WTC11 (cell line): ENCODE measurements around the gene URM1. TPM values are rescaled to one million over a fixed set of nuclear protein-coding genes. Genes with fewer than 3 reads are reported as not detected.

Experiments used
- ATAC-seq: fragments of 200-7000 bp; cut with Tn5 transposase; 2 replicates; pipeline ENCODE4 v1.10.0; 2021; ENCODE audit warnings: mild to moderate bottlenecking, moderate library complexity
- CTCF ChIA-PET: fragments of 300-600 bp; sonication (Branson Sonifier 250); formaldehyde crosslinking; loops from one replicate; lab custom pipeline; 2021; ENCODE audit warnings: antibody characterized with exemption; lab: Charles Lee
- POLR2A ChIA-PET: fragments of 350-600 bp; sonication (Branson Sonifier 250); formaldehyde crosslinking; loops from one replicate; lab custom pipeline; 2021; ENCODE audit warnings: antibody characterized with exemption; lab: Charles Lee
- DNase-seq: peaks from one replicate; pipeline ENCODE4 v3.0.0; 2021; ENCODE audit warnings: low spot score
- H3K27ac Mint-ChIP-seq: 2 replicates; pipeline ENCODE4 v1.8.0; 2021; ENCODE audit warnings: mixed read lengths
- H3K27me3 Mint-ChIP-seq: 2 replicates; pipeline ENCODE4 v1.8.0; 2021; ENCODE audit warnings: low read depth, mild to moderate bottlenecking, moderate library complexity, mixed read lengths
- H3K36me3 Mint-ChIP-seq: 2 replicates; pipeline ENCODE4 v1.8.0; 2021; ENCODE audit warnings: mixed read lengths
- H3K4me1 Mint-ChIP-seq: 2 replicates; pipeline ENCODE4 v1.8.0; 2022; ENCODE audit warnings: mixed read lengths
- H3K4me3 Mint-ChIP-seq: 2 replicates; pipeline ENCODE4 v1.8.0; 2021; ENCODE audit warnings: mild to moderate bottlenecking, moderate library complexity, mixed read lengths
- H3K9me3 Mint-ChIP-seq: 2 replicates; pipeline ENCODE4 v1.8.0; 2021; ENCODE audit warnings: mixed read lengths
- ATF1 ChIP-seq: sonication (generic); formaldehyde crosslinking; IDR thresholded peaks from 2 replicates; pipeline ENCODE4 v1.8.1; 2023; ENCODE audit warnings: mild to moderate bottlenecking, moderate library complexity, missing genetic modification reagents
- ELF4 ChIP-seq: sonication (generic); formaldehyde crosslinking; IDR thresholded peaks from 2 replicates; pipeline ENCODE4 v1.8.1; 2022; ENCODE audit warnings: low read depth, mild to moderate bottlenecking, moderate library complexity, missing genetic modification reagents
- EMX1 ChIP-seq: fragments of 250-450 bp; sonication (Bioruptor Pico); IDR thresholded peaks from 2 replicates; pipeline ENCODE4 v1.8.0; 2021; ENCODE audit warnings: mild to moderate bottlenecking
- ETV6 ChIP-seq: sonication (generic); formaldehyde crosslinking; IDR thresholded peaks from 2 replicates; pipeline ENCODE4 v1.8.1; 2022; ENCODE audit warnings: mild to moderate bottlenecking, missing genetic modification reagents
- FOXK1 ChIP-seq: sonication (generic); formaldehyde crosslinking; IDR thresholded peaks from 2 replicates; pipeline ENCODE4 v1.8.0; 2022; ENCODE audit warnings: mild to moderate bottlenecking, moderate library complexity, missing genetic modification reagents
- GRHL2 ChIP-seq: fragments of 250-450 bp; sonication (Bioruptor Pico); IDR thresholded peaks from 2 replicates; pipeline ENCODE4 v1.8.0; 2022; ENCODE audit warnings: mild to moderate bottlenecking, moderate library complexity; ENCODE audit not compliant: insufficient replicate concordance, severe bottlenecking
- JAZF1 ChIP-seq: fragments of 250-450 bp; sonication (Bioruptor Pico); IDR thresholded peaks from 2 replicates; pipeline ENCODE4 v1.9.0; 2021; ENCODE audit warnings: moderate library complexity, mild to moderate bottlenecking, inconsistent platforms
- NR3C1 ChIP-seq: sonication (generic); formaldehyde crosslinking; conservative IDR thresholded peaks from 2 replicates; pipeline ENCODE4 v1.8.1; 2023; ENCODE audit warnings: low read depth, mild to moderate bottlenecking, missing genetic modification reagents
- RELA ChIP-seq: sonication (generic); formaldehyde crosslinking; IDR thresholded peaks from 2 replicates; pipeline ENCODE4 v1.8.1; 2022; ENCODE audit warnings: missing genetic modification reagents, mild to moderate bottlenecking, borderline replicate concordance
- TP53 ChIP-seq: sonication (generic); formaldehyde crosslinking; IDR thresholded peaks from 2 replicates; pipeline ENCODE4 v1.8.1; 2023; ENCODE audit warnings: mild to moderate bottlenecking, missing genetic modification reagents
- ZNF232 ChIP-seq: sonication (generic); formaldehyde crosslinking; IDR thresholded peaks from 2 replicates; pipeline ENCODE4 v1.8.0; 2022; ENCODE audit warnings: mild to moderate bottlenecking, missing genetic modification reagents
- ZNF423 ChIP-seq: fragments of 250-450 bp; sonication (Bioruptor Pico); IDR thresholded peaks from 2 replicates; pipeline ENCODE4 v2.1.2; 2022; ENCODE audit warnings: mild to moderate bottlenecking, moderate library complexity
- ZNF671 ChIP-seq: fragments of 250-450 bp; sonication (Bioruptor Pico); IDR thresholded peaks from 2 replicates; pipeline ENCODE4 v1.8.0; 2021; ENCODE audit warnings: mild to moderate bottlenecking
- total RNA-seq: library from RNA; stranded (reverse); gene quantifications from 3 replicates; pipeline ENCODE4 v1.2.3, GENCODE V29; 2021
- TF ChIP-seq, protein P1 (sequence below): fragments of 250-450 bp; sonication (Bioruptor Pico); IDR thresholded peaks from 2 replicates; pipeline ENCODE4 v1.9.0; 2021; ENCODE audit warnings: mild to moderate bottlenecking
- TF ChIP-seq, protein P2 (sequence below): sonication (generic); formaldehyde crosslinking; IDR thresholded peaks from 2 replicates; pipeline ENCODE4 v1.8.1; 2023; ENCODE audit warnings: mild to moderate bottlenecking, missing genetic modification reagents
- TF ChIP-seq, protein P3 (sequence below): sonication (generic); formaldehyde crosslinking; IDR thresholded peaks from 2 replicates; pipeline ENCODE4 v1.8.1; 2022; ENCODE audit warnings: low read depth, mild to moderate bottlenecking, moderate library complexity, missing genetic modification reagents, borderline replicate concordance
- TF ChIP-seq, protein P4 (sequence below): sonication (generic); formaldehyde crosslinking; conservative IDR thresholded peaks from 2 replicates; pipeline ENCODE4 v1.8.1; 2022; ENCODE audit warnings: mild to moderate bottlenecking, missing genetic modification reagents
- TF ChIP-seq, protein P5 (sequence below): fragments of 250-450 bp; sonication (Bioruptor Pico); conservative IDR thresholded peaks from 2 replicates; pipeline ENCODE4 v1.9.0; 2021; ENCODE audit warnings: mild to moderate bottlenecking
- TF ChIP-seq, protein P6 (sequence below): sonication (generic); formaldehyde crosslinking; conservative IDR thresholded peaks from 2 replicates; pipeline ENCODE4 v1.8.1; 2023; ENCODE audit warnings: mild to moderate bottlenecking, low read depth, missing genetic modification reagents, moderate library complexity
- TF ChIP-seq, protein P7 (sequence below): sonication (generic); formaldehyde crosslinking; IDR thresholded peaks from 2 replicates; pipeline ENCODE4 v1.8.1; 2022; ENCODE audit warnings: low read depth, missing genetic modification reagents, borderline replicate concordance

URM1 gene
- total RNA-seq, 1 experiment from 2014 or later: 67.9 TPM

DNA sequence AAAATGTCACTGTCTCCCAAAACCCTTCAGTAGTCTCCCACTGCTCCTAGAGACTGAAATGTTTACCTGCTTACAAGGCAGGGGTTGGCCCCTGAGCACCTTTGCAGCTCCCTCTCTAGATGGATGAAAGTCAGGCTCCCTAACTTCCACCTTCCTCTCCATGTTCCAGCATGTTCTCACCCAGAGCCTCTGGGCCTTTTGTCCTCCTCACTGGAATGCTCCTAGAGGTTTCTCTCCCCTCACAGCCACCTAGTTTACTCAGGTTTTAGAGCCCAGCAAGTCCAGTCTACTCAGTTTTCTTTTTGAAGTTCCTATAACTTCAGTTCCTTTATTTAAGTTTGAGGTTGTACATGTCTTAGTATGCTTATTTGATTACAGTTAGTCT lies 815 bp upstream of the URM1 start:
- no peak for DNase-seq
- Mint-ChIP-seq H3K36me3 (no peaks in the 10 kb centered on the region), H3K27ac (peak overlapping the region; percentile 80), H3K27me3 (peaks cover 42% of the 10 kb centered on the region)
- TF ChIP-seq, protein P1, sequence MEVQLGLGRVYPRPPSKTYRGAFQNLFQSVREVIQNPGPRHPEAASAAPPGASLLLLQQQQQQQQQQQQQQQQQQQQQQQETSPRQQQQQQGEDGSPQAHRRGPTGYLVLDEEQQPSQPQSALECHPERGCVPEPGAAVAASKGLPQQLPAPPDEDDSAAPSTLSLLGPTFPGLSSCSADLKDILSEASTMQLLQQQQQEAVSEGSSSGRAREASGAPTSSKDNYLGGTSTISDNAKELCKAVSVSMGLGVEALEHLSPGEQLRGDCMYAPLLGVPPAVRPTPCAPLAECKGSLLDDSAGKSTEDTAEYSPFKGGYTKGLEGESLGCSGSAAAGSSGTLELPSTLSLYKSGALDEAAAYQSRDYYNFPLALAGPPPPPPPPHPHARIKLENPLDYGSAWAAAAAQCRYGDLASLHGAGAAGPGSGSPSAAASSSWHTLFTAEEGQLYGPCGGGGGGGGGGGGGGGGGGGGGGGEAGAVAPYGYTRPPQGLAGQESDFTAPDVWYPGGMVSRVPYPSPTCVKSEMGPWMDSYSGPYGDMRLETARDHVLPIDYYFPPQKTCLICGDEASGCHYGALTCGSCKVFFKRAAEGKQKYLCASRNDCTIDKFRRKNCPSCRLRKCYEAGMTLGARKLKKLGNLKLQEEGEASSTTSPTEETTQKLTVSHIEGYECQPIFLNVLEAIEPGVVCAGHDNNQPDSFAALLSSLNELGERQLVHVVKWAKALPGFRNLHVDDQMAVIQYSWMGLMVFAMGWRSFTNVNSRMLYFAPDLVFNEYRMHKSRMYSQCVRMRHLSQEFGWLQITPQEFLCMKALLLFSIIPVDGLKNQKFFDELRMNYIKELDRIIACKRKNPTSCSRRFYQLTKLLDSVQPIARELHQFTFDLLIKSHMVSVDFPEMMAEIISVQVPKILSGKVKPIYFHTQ (CRISPR knock-in tag): no peak
- TF ChIP-seq ZNF423 (CRISPR knock-in tag): no peak
- TF ChIP-seq, protein P2, sequence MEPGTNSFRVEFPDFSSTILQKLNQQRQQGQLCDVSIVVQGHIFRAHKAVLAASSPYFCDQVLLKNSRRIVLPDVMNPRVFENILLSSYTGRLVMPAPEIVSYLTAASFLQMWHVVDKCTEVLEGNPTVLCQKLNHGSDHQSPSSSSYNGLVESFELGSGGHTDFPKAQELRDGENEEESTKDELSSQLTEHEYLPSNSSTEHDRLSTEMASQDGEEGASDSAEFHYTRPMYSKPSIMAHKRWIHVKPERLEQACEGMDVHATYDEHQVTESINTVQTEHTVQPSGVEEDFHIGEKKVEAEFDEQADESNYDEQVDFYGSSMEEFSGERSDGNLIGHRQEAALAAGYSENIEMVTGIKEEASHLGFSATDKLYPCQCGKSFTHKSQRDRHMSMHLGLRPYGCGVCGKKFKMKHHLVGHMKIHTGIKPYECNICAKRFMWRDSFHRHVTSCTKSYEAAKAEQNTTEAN (CRISPR knock-in tag): no peak
- TF ChIP-seq, protein P3, sequence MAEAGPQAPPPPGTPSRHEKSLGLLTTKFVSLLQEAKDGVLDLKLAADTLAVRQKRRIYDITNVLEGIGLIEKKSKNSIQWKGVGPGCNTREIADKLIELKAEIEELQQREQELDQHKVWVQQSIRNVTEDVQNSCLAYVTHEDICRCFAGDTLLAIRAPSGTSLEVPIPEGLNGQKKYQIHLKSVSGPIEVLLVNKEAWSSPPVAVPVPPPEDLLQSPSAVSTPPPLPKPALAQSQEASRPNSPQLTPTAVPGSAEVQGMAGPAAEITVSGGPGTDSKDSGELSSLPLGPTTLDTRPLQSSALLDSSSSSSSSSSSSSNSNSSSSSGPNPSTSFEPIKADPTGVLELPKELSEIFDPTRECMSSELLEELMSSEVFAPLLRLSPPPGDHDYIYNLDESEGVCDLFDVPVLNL (CRISPR knock-in tag): no peak
- TF ChIP-seq ETV6 (CRISPR knock-in tag): no peak
- no peak for TF ChIP-seq GRHL2 (CRISPR knock-in tag)
- TF ChIP-seq ELF4 (CRISPR knock-in tag): no peak
- no peak for TF ChIP-seq TP53
- TF ChIP-seq JAZF1: no peak
- TF ChIP-seq RELA (CRISPR knock-in tag): no peak
- TF ChIP-seq ZNF671 (CRISPR knock-in tag): no peak
- TF ChIP-seq, protein P4, sequence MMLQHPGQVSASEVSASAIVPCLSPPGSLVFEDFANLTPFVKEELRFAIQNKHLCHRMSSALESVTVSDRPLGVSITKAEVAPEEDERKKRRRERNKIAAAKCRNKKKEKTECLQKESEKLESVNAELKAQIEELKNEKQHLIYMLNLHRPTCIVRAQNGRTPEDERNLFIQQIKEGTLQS (CRISPR knock-in tag): no peak
- no peak for TF ChIP-seq ATF1 (CRISPR knock-in tag)
- no peak for TF ChIP-seq EMX1 (CRISPR knock-in tag)
- TF ChIP-seq, protein P5, sequence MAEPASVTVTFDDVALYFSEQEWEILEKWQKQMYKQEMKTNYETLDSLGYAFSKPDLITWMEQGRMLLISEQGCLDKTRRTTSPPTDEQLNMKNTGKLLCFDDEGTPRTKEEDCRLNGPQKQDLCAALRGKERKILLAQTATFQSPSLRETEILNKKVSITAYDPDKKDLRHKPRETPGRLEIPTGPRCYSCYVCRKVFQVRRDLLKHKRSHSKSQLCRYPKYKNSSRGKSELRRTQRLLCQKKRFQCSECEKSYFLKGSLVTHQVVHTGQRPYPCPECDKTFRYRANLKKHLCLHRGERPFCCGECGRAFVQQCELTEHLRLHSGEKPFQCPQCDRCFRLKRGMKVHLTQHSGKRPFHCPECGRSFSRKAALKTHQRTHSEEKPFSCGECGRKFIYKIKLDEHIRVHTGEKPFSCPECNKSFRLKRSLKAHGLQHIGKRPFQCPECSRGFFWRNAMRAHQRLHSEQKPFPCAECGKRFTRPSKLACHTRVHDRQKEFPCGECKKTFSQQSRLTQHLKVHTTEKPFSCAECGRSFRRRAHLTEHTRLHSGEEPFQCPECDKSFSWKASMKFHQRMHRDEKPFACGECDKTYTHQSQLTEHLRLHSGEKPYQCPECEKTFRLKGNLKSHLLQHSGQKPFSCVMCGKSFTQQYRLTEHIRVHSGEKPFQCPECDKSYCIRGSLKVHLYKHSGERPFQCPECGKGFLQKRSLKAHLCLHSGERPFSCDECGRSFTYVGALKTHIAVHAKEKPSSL (CRISPR knock-in tag): no peak
- TF ChIP-seq NR3C1: no peak
- TF ChIP-seq FOXK1 (CRISPR knock-in tag): no peak
- TF ChIP-seq, all 79 proteins: peak for 0
- CTCF ChIA-PET: interaction anchor here (0.7 to 3.9 kb wide), 8 partner anchors 9 to 135 kb away, joined by 3 to 35 read pairs (median 10); partner anchors contain the start of gene CERCAM
- ATAC-seq: peak; percentile 9; the same call in 1 of the 2 replicates
- peaks cover 32% of the 10 kb centered on the region for H3K4me1 Mint-ChIP-seq
- peak overlapping the region; percentile 95 for H3K4me3 Mint-ChIP-seq
- POLR2A ChIA-PET: interaction anchor here (1.5 kb wide), 1 partner anchor 120 kb away, joined by 3 read pairs; no protein-coding TSS in a partner anchor
- no peaks in the 10 kb centered on the region for H3K9me3 Mint-ChIP-seq

DNA sequence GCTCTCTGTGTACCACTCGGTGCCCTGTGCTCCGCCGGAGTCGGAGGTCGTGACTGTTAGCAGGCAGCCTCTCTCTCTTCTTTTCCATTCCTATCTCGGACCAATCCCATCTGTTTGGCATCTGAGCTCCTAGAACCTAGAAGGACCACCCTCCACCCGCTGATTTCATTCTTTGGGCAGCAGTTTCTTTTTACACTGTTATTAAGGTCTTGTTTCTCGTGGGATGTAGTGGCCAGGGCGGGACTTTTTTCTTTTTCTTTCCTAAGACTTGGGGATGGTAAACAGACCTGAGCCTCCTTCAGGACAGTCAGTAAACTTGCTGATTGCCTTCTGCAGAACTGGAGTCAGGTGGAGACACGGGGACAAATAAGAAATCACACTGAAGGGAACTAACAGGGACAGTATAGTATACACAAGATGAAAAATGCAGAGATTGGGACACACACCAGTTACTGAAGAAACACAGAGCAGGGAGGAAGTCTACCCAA lies 500 bp downstream of the URM1 start:
- Mint-ChIP-seq H3K27me3 (peaks cover 29% of the 10 kb centered on the region), H3K36me3 (no peaks in the 10 kb centered on the region), H3K9me3 (no peaks in the 10 kb centered on the region), H3K27ac (peak overlapping the region; percentile 7), H3K4me3 (peak overlapping the region; percentile 95), H3K4me1 (peaks cover 25% of the 10 kb centered on the region)
- ChIA-PET POLR2A (interaction anchor here (0.6 to 1.5 kb wide), 5 partner anchors 10 to 121 kb away, joined by 3 to 8 read pairs (median 4); no protein-coding TSS in a partner anchor), CTCF (interaction anchor here (0.5 to 3.9 kb wide), 15 partner anchors 10 to 364 kb away, joined by 3 to 35 read pairs (median 4); partner anchors contain the start of genes CERCAM and PKN3)
- DNase-seq: no peak
- no peak for ATAC-seq
- no peak for TF ChIP-seq ZNF232
- TF ChIP-seq, protein P6, sequence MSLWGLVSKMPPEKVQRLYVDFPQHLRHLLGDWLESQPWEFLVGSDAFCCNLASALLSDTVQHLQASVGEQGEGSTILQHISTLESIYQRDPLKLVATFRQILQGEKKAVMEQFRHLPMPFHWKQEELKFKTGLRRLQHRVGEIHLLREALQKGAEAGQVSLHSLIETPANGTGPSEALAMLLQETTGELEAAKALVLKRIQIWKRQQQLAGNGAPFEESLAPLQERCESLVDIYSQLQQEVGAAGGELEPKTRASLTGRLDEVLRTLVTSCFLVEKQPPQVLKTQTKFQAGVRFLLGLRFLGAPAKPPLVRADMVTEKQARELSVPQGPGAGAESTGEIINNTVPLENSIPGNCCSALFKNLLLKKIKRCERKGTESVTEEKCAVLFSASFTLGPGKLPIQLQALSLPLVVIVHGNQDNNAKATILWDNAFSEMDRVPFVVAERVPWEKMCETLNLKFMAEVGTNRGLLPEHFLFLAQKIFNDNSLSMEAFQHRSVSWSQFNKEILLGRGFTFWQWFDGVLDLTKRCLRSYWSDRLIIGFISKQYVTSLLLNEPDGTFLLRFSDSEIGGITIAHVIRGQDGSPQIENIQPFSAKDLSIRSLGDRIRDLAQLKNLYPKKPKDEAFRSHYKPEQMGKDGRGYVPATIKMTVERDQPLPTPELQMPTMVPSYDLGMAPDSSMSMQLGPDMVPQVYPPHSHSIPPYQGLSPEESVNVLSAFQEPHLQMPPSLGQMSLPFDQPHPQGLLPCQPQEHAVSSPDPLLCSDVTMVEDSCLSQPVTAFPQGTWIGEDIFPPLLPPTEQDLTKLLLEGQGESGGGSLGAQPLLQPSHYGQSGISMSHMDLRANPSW (CRISPR knock-in tag): no peak
- TF ChIP-seq NR3C1: no peak
- TF ChIP-seq, protein P7, sequence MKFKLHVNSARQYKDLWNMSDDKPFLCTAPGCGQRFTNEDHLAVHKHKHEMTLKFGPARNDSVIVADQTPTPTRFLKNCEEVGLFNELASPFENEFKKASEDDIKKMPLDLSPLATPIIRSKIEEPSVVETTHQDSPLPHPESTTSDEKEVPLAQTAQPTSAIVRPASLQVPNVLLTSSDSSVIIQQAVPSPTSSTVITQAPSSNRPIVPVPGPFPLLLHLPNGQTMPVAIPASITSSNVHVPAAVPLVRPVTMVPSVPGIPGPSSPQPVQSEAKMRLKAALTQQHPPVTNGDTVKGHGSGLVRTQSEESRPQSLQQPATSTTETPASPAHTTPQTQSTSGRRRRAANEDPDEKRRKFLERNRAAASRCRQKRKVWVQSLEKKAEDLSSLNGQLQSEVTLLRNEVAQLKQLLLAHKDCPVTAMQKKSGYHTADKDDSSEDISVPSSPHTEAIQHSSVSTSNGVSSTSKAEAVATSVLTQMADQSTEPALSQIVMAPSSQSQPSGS (CRISPR knock-in tag): no peak
